K562 (cell line): ENCODE results near the gene LMTK2. TPM values are rescaled to one million over a fixed set of nuclear protein-coding genes. Genes with fewer than 3 reads are reported as not detected.

Experiments used
- CUX1 ChIP-seq: fragments of 200-800 bp; sonication (Bioruptor generic); IDR thresholded peaks from 2 replicates; pipeline ENCODE4 v1.6.1; 2016; ENCODE audit warnings: missing genetic modification characterization, missing compliant biosample characterization
- CXXC5 ChIP-seq: fragments of 250-450 bp; sonication (Bioruptor Pico); IDR thresholded peaks from 2 replicates; pipeline ENCODE4 v1.8.0; 2022; ENCODE audit warnings: inconsistent platforms, mild to moderate bottlenecking, moderate library complexity
- DDX20 ChIP-seq: fragments of 450-650 bp; IDR thresholded peaks from 2 replicates; pipeline ENCODE4 v1.6.1; 2016; ENCODE audit warnings: missing genetic modification characterization, low read depth, mild to moderate bottlenecking, missing compliant biosample characterization, moderate library complexity
- DNMT1 ChIP-seq: fragments of 450-650 bp; IDR thresholded peaks from 2 replicates; pipeline ENCODE4 v1.6.1; 2016; ENCODE audit warnings: antibody characterized with exemption, mild to moderate bottlenecking
- FOSL1 ChIP-seq: fragments of 200-800 bp; sonication (Bioruptor generic); conservative IDR thresholded peaks from 2 replicates; pipeline ENCODE4 v1.6.1; 2016; ENCODE audit warnings: missing genetic modification characterization, missing compliant biosample characterization
- HDAC3 ChIP-seq: fragments of 450-650 bp; IDR thresholded peaks from 2 replicates; pipeline ENCODE4 v1.6.1; 2018; ENCODE audit warnings: borderline replicate concordance, mild to moderate bottlenecking, moderate library complexity; ENCODE audit not compliant: partially characterized antibody
- HNRNPK ChIP-seq: fragments of 200-400 bp; formaldehyde crosslinking; IDR thresholded peaks from one replicate; pipeline ENCODE4 v1.6.1; 2018; ENCODE audit warnings: mild to moderate bottlenecking, low read depth, low read length; ENCODE audit not compliant: poor library complexity, severe bottlenecking
- MXI1 ChIP-seq: IDR thresholded peaks from 2 replicates; pipeline ENCODE4 v1.6.1; 2011; ENCODE audit warnings: low read depth, mild to moderate bottlenecking, improper control_type of control experiment, low read length
- NCOA1 ChIP-seq: fragments of 450-650 bp; IDR thresholded peaks from 2 replicates; pipeline ENCODE4 v1.6.1; 2016; ENCODE audit warnings: low read depth
- NR4A1 ChIP-seq, 2 experiments: fragments of 250-450 bp in 1 of 2; fragments of 450-650 bp in 1 of 2; sonication (Bioruptor Pico) in 1 of 2; IDR thresholded peaks; 2 replicates each; pipeline versions ENCODE4 v1.4.0 to v1.6.1; 2016 to 2020; ENCODE audit warnings: mild to moderate bottlenecking in 2 of 2, missing compliant biosample characterization in 1 of 2, missing genetic modification characterization in 1 of 2, moderate library complexity in 1 of 2
- PML ChIP-seq: IDR thresholded peaks from 2 replicates; pipeline ENCODE4 v1.6.1; 2012; ENCODE audit warnings: low read length, inconsistent platforms
- SMARCA4 ChIP-seq: fragments of 450-650 bp; IDR thresholded peaks from 2 replicates; pipeline ENCODE4 v1.6.1; 2016
- TOE1 ChIP-seq, 2 experiments: fragments of 450-650 bp in 1 of 2; sonication (generic) in 1 of 2; formaldehyde crosslinking in 1 of 2; IDR thresholded peaks; 2 replicates each; pipeline versions ENCODE4 v1.7.1 to v1.8.0; 2016 to 2022; ENCODE audit warnings: borderline replicate concordance in 2 of 2, mild to moderate bottlenecking in 2 of 2, antibody characterized with exemption in 1 of 2, inconsistent platforms in 1 of 2, low read depth in 1 of 2, missing genetic modification reagents in 1 of 2, moderate library complexity in 1 of 2
- ZNF408 ChIP-seq: fragments of 250-450 bp; sonication (Bioruptor Pico); IDR thresholded peaks from 2 replicates; pipeline ENCODE4 v1.4.0; 2020; ENCODE audit warnings: low read depth, mild to moderate bottlenecking, moderate library complexity
- ZNF79 ChIP-seq: fragments of 250-450 bp; sonication (Bioruptor Pico); IDR thresholded peaks from 2 replicates; pipeline ENCODE4 v1.4.0; 2020; ENCODE audit warnings: low read depth, mild to moderate bottlenecking, moderate library complexity
- ZSCAN29 ChIP-seq: fragments of 450-650 bp; IDR thresholded peaks from 2 replicates; pipeline ENCODE4 v1.6.1; 2017
- polyA plus RNA-seq, 8 experiments: library from polyadenylated mRNA; depleted of rRNA in 4 of 8; stranded (reverse) in 5 of 8; unstranded in 3 of 8; fragments of >200 nt; fragmentation: Nextera tagmentation in 2 of 8; fragmentation: Illumina TruSeq in 1 of 8; extraction: Ambion mirVana in 2 of 8; extraction: Trizol in 1 of 8; gene quantifications; 2 replicates each; pipeline versions ENCODE4 v1.2.1 to v1.2.3, GENCODE V29; 2011 to 2014; ENCODE audit warnings: inconsistent platforms in 1 of 8, missing spikeins in 1 of 8
- total RNA-seq, 7 experiments: library from RNA; depleted of rRNA in 6 of 7; stranded (reverse); fragments of >200 nt in 6 of 7; fragmentation: Illumina TruSeq in 2 of 7; extraction: Trizol in 2 of 7; gene quantifications; 2 replicates each; pipeline versions ENCODE4 v1.2.1 to v1.2.3, GENCODE V29; 2011 to 2021; ENCODE audit warnings: low replicate concordance in 1 of 7
- TF ChIP-seq, protein P1 (sequence below), 2 experiments: fragments of 250-450 bp in 1 of 2; fragments of 450-650 bp in 1 of 2; sonication (Bioruptor Pico) in 1 of 2; IDR thresholded peaks; 2 replicates each; pipeline versions ENCODE4 v1.6.1 to v1.8.0; 2016 to 2021; ENCODE audit warnings: mild to moderate bottlenecking in 2 of 2, moderate library complexity in 2 of 2, missing compliant biosample characterization in 1 of 2, missing genetic modification characterization in 1 of 2
- TF ChIP-seq, protein P2 (sequence below), 2 experiments: fragments of 450-650 bp in 1 of 2; sonication (generic) in 1 of 2; formaldehyde crosslinking in 1 of 2; IDR thresholded peaks in 1 of 2; conservative IDR thresholded peaks in 1 of 2; 2 replicates each; pipeline versions ENCODE4 v1.6.1 to v1.8.1; 2016 to 2023; ENCODE audit warnings: mild to moderate bottlenecking in 2 of 2, moderate library complexity in 2 of 2, inconsistent platforms in 1 of 2, missing genetic modification reagents in 1 of 2

The LMTK2 gene
- total and polyA plus RNA-seq, 9 of the 15 experiments (the other 6 are each of a cell fraction or from before 2014, with no cell fraction given), result 0.78 to 16.4 (median 6.3) TPM

DNA sequence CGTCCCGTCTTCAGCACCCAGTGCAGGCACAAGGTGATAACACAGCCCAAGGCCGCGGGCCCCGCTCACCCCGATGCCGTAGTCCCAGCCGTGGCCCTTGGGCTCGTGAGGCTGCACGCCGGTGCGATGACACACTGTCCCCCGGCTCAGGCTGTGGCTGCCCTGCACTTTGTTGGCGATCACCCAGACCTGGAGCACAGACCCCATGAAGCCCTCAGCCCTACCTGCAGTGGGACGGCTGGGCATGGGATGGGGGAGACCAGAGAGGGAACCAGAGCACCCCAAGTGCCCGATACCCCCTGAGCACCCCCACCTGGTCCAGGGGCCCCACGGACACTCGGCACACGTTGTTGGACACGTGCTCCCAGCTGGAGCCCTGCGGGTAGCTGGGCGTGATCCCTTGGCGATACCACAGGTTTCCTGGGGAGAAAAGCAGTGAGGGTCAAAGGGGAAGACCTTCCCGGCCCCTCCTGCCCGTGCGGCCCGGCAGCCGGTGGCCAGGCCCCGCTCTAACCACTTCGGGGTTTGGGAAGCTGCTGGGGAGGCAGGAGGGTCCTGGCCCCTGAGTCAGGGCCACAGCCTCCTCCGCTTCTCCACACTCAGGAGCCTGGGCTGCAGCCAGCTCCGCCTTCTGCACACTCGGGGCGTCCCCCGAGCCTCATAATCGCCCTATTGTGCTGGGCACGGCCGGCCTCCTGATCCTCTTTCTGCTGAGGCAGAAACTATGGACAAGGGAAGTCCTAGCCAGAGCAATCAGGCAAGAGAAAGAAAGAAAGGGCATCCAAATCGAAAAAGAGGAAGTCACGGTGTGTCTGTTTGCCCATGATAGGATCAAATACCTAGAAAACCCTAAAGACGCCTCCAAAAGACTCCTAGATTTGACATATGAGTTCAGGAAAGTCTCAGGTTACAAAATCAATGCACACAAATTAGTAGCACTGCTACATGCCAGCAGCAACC is 111.2 kb downstream of the LMTK2 start (continued):
- TF ChIP-seq NCOA1, result peak; percentile 77
- TF ChIP-seq, protein P1, sequence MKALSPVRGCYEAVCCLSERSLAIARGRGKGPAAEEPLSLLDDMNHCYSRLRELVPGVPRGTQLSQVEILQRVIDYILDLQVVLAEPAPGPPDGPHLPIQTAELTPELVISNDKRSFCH (CRISPR knock-in tag; IDR thresholded peaks at IDR 0.05), result no peak
- TF ChIP-seq, protein P1 (tag; IDR thresholded peaks at IDR 0.05), result 0 out of 2 replicates have a peak, but pooled peaks have one; percentile 37
- no peak for TF ChIP-seq HDAC3
- no peak for TF ChIP-seq TOE1 (IDR thresholded peaks at IDR 0.05; ENCODE audit: borderline replicate concordance)
- no peak for TF ChIP-seq TOE1 (CRISPR knock-in tag; IDR thresholded peaks at IDR 0.05; ENCODE audit: borderline replicate concordance, low read depth)
- 0 out of 2 replicates have a peak, but pooled peaks have one; percentile 56 for TF ChIP-seq CUX1 (CRISPR knock-in tag)
- TF ChIP-seq ZSCAN29, result no peak
- peak; percentile 54; the same call in 1 of the 2 replicates for TF ChIP-seq FOSL1
- no peak for TF ChIP-seq ZNF408
- no peak for TF ChIP-seq NR4A1 (CRISPR knock-in tag; IDR thresholded peaks at IDR 0.05)
- TF ChIP-seq NR4A1 (tag; IDR thresholded peaks at IDR 0.05), result no peak
- TF ChIP-seq CXXC5 (CRISPR knock-in tag), result peak; percentile 100
- no peak for TF ChIP-seq DDX20 (tag)
- no peak for TF ChIP-seq MXI1
- TF ChIP-seq, protein P2, sequence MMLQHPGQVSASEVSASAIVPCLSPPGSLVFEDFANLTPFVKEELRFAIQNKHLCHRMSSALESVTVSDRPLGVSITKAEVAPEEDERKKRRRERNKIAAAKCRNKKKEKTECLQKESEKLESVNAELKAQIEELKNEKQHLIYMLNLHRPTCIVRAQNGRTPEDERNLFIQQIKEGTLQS (IDR thresholded peaks at IDR 0.05), result peak; percentile 47; the same call in 1 of the 2 replicates
- TF ChIP-seq, protein P2 (CRISPR knock-in tag; conservative IDR thresholded peaks at IDR 0.05), result no peak
- no peak for TF ChIP-seq ZNF79 (CRISPR knock-in tag)
- TF ChIP-seq HNRNPK, result no peak
- TF ChIP-seq DNMT1, result no peak
- TF ChIP-seq PML, result peak; percentile 85; the same call in 1 of the 2 replicates
- peak; percentile 97 for TF ChIP-seq SMARCA4
